MCF 10A (cell line): ENCODE data around the gene MXD4. TPM values are rescaled to one million over a fixed set of nuclear protein-coding genes. Genes with fewer than 3 reads are reported as not detected.

Experiments
- BruUV-seq: library from RNA; stranded (reverse); fragments of 400-500 nt; replicated peaks from 2 replicates; lab custom pipeline; 2021; lab: Mats Ljungman, UMichigan
- CTCF ChIA-PET: fragments of 300-600 bp; sonication (Branson Sonifier 250); formaldehyde crosslinking; extraction: SDS; loops from one replicate; lab custom pipeline; 2021; ENCODE audit warnings: antibody characterized with exemption, inconsistent platforms; lab: Yijun Ruan, JAX
- POLR2A ChIA-PET: fragments of 300-600, 350-650 bp; sonication (Branson Sonifier 250); formaldehyde crosslinking; extraction: SDS; loops from one replicate; lab custom pipeline; 2020; ENCODE audit warnings: antibody characterized with exemption, inconsistent platforms; lab: Yijun Ruan, JAX
- DNase-seq: peaks from one replicate; pipeline ENCODE4 v3.0.0-alpha.2; 2018; ENCODE audit not compliant: unreplicated experiment
- H3K27ac Mint-ChIP-seq: one replicate; pipeline ENCODE4 v1.8.0; 2022; ENCODE audit warnings: mild to moderate bottlenecking, low read depth, mixed read lengths; ENCODE audit not compliant: unreplicated experiment
- H3K27me3 Mint-ChIP-seq: one replicate; pipeline ENCODE4 v1.8.0; 2022; ENCODE audit warnings: mixed read lengths; ENCODE audit not compliant: insufficient read depth, unreplicated experiment
- H3K36me3 Mint-ChIP-seq: one replicate; pipeline ENCODE4 v1.8.0; 2022; ENCODE audit warnings: mild to moderate bottlenecking, moderate library complexity, mixed read lengths; ENCODE audit not compliant: insufficient read depth, unreplicated experiment
- H3K4me1 Mint-ChIP-seq: one replicate; pipeline ENCODE4 v1.8.0; 2022; ENCODE audit warnings: mixed read lengths; ENCODE audit not compliant: insufficient read depth, unreplicated experiment
- H3K4me3 Mint-ChIP-seq: one replicate; pipeline ENCODE4 v1.8.0; 2022; ENCODE audit warnings: mild to moderate bottlenecking, moderate library complexity, mixed read lengths; ENCODE audit not compliant: unreplicated experiment
- H3K9me3 Mint-ChIP-seq: one replicate; pipeline ENCODE4 v1.8.0; 2022; ENCODE audit warnings: mixed read lengths; ENCODE audit not compliant: unreplicated experiment
- intact Hi-C: fragments of 100-400 bp; cut with micrococcal nuclease; formaldehyde crosslinking; loops from 2 replicates; pipeline ENCODE4 v1.14.1; 2022
- total RNA-seq: library from RNA; stranded (reverse); gene quantifications from 2 replicates; pipeline ENCODE4 v1.2.3, GENCODE V29; 2022
- TF ChIP-seq, protein P1 (sequence below): fragments of 200-600 bp; IDR thresholded peaks from one replicate; pipeline ENCODE4 v1.8.0; 2022; ENCODE audit warnings: antibody characterized with exemption, mild to moderate bottlenecking; ENCODE audit not compliant: unreplicated experiment

MXD4 gene
- total RNA-seq, 1 experiment from 2014 or later = 50.2 TPM

DNA sequence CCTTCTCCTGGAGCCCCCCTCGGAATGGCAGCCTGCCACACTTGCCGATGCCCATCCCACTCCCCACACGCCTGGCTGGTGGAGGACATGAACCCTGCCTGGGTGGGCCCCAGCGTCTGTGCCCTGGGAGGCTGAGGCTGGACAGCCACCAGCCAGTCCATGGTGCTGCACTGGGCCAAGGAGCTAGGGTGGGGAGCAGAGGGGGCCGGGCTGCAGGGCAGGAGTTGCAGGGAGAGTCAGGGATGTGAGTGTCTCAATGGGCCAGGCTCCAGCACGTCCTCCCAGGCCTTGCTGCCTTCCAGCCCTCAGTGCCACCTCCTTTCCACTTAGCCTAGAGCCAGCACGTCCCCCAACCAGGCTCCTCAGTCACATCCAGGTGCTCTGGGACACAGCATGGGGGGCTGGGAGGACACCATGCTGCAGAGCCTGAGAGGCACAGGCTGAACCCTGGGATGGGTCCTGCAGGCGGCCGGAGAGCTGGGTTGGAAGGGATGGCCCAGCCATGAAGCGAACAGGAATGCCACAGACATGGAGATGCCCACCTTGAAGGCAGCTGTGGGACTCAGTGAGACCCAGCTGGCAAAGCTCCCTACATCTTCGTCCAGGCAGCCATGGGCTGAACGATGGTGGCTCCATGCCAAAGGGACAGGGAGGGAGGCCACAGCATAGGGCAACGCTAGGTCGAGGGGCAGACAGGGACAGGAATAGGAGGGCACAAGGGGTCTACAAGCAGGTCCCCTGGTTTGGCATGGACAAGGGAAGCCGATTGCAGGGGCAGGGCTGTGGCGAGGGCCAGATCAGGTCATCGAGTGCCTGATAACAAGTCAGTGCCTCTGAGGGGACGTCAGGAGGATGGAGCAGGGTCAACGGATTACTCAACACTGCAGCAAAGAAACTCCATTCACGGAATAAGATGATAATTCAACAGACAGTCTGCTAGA lies 30.1 kb upstream of the MXD4 start:
- Mint-ChIP-seq H3K36me3 (no peaks in the 10 kb centered on the region), H3K27me3 (no peaks in the 10 kb centered on the region), H3K9me3 (no peaks in the 10 kb centered on the region), H3K4me3 (no peak overlapping the region), H3K27ac (no peak overlapping the region), H3K4me1 (no peaks in the 10 kb centered on the region)
- TF ChIP-seq, protein P1, sequence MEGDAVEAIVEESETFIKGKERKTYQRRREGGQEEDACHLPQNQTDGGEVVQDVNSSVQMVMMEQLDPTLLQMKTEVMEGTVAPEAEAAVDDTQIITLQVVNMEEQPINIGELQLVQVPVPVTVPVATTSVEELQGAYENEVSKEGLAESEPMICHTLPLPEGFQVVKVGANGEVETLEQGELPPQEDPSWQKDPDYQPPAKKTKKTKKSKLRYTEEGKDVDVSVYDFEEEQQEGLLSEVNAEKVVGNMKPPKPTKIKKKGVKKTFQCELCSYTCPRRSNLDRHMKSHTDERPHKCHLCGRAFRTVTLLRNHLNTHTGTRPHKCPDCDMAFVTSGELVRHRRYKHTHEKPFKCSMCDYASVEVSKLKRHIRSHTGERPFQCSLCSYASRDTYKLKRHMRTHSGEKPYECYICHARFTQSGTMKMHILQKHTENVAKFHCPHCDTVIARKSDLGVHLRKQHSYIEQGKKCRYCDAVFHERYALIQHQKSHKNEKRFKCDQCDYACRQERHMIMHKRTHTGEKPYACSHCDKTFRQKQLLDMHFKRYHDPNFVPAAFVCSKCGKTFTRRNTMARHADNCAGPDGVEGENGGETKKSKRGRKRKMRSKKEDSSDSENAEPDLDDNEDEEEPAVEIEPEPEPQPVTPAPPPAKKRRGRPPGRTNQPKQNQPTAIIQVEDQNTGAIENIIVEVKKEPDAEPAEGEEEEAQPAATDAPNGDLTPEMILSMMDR = no peak
- ChIA-PET POLR2A (no interaction called here), CTCF (no interaction called here)
- intact Hi-C loops = no loop called here
- BruUV-seq = no TSS peak
- no peak for DNase-seq

DNA sequence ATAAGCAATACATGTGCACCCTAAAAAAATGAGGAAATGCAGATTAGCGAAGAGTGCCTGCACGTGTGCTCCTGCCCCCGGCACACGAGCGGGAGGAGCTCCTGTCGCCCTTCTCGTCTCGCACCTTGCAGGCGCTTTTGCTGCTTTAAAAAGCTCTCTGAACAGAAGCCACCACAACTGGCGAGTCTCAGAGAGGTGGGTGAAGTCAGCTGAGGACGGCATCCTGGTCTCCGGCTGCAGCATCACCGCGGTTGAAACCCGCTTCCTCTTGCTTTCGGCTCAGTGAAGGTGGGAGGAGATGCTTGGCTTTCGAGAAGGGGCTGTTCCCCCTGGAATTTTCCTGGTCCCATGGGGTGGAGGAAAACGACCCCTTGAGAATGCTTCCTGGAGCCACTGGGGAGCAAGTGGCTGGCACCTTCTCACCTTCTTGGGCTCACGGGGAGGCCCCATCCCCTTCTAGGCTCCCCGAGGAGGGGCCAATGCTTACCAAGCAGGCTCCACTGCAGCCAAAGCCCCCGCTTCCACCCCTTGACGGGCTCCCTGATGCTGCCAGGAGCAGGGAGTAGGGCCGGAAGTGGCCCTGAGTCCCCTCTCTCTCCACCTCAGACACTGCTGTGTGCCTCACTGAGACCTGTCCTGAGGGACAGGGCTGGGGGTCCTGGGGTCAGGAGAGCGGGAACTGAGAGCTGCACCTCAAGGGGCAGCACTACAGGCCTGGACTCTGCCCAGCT lies 29.2 kb upstream of the MXD4 start:
- no peak overlapping the region for H3K4me3 Mint-ChIP-seq
- CTCF ChIA-PET = no interaction called here
- no peaks in the 10 kb centered on the region for H3K36me3 Mint-ChIP-seq
- H3K9me3 Mint-ChIP-seq = no peaks in the 10 kb centered on the region
- no TSS peak for BruUV-seq
- no peaks in the 10 kb centered on the region for H3K4me1 Mint-ChIP-seq
- POLR2A ChIA-PET = no interaction called here
- no peaks in the 10 kb centered on the region for H3K27me3 Mint-ChIP-seq
- TF ChIP-seq, protein P1 = no peak
- intact Hi-C loops = no loop called here
- H3K27ac Mint-ChIP-seq = no peak overlapping the region
- DNase-seq = no peak

DNA sequence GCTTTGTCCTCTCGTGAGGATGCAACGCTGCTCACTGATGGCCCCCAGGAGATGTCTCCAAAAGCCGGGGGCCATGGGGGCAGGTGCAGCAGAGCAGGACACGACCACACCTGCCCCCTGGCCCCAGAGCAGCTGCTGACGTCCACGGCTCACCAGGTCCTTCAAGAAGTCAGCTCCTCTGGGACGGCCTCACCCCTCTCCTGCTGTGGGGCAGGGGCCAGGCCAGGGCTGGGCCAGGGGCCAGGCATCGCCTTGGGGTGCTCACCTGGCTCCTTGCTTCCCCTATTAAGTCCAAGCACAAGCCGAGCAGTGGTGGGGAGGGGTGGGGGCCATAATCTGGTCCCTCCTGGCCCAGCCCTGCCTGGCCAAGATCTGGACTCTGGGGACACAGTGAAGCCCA lies 28.6 kb upstream of the MXD4 start:
- no peak overlapping the region for H3K4me3 Mint-ChIP-seq
- no TSS peak for BruUV-seq

DNA sequence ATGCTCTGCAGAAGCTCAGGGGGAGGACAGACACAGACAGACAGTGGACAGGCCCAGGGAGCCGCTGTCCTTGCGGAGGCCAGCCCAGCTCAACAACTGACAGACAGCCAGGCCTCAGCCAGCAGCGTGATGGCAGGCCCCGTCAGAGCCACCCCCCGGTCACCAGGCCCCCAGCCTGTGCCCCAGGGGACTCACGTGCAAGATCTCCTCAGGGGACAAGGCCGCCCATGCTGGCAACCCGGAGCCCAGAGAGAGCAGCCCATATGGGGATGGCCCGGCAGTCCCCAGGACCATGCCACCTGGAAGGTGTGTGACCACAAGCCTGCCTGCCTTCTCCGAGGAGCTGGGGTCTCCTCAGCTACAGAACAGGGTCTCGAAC lies 28.0 kb upstream of the MXD4 start:
- intact Hi-C loops = no loop called here

More for the DNA sequence above, 28.6 kb upstream of the MXD4 start:
- Mint-ChIP-seq H3K4me1 (no peaks in the 10 kb centered on the region), H3K27me3 (no peaks in the 10 kb centered on the region), H3K36me3 (no peaks in the 10 kb centered on the region), H3K9me3 (no peaks in the 10 kb centered on the region), H3K27ac (no peak overlapping the region)
- CTCF ChIA-PET = no interaction called here
- intact Hi-C loops = no loop called here
- POLR2A ChIA-PET = interaction anchor here (0.7 kb wide), 1 partner anchor 98 kb away, joined by 3 read pairs; no protein-coding TSS in a partner anchor
- no peak for DNase-seq
- TF ChIP-seq, protein P1 = no peak

More for the DNA sequence above, 28.0 kb upstream of the MXD4 start:
- Mint-ChIP-seq H3K36me3 (no peaks in the 10 kb centered on the region), H3K9me3 (no peaks in the 10 kb centered on the region), H3K27me3 (no peaks in the 10 kb centered on the region), H3K4me1 (no peaks in the 10 kb centered on the region), H3K27ac (no peak overlapping the region), H3K4me3 (no peak overlapping the region)
- ChIA-PET CTCF (no interaction called here), POLR2A (interaction anchor here (0.7 kb wide), 1 partner anchor 98 kb away, joined by 3 read pairs; no protein-coding TSS in a partner anchor)
- TF ChIP-seq, protein P1 = no peak
- DNase-seq = no peak
- no TSS peak for BruUV-seq
